ENCODE data around the gene DTL.
A peak's percentile ranks its signal among the peaks of the same experiment; 100 is the strongest.

The DTL gene

DNA sequence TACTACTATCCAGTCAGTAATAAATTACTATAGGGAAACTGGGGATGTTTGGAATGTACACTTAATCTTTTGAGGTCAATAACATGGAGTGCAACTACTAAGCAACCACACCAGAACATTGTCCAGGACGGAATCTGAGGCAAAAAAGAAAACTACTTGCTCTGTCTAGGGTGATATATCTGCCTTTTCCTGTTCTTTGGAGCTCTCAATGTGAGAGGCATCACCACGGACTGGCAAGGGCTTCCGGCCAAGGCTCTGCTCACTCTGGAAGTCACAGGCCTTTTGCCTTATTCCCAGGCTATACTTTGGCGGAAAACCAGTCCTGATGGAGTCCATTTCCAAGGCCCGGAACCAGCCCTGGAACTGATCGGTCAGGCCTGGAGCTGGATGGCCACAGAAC, 94.2 kb downstream of the DTL start:
- no peak for DNase-seq

DNA sequence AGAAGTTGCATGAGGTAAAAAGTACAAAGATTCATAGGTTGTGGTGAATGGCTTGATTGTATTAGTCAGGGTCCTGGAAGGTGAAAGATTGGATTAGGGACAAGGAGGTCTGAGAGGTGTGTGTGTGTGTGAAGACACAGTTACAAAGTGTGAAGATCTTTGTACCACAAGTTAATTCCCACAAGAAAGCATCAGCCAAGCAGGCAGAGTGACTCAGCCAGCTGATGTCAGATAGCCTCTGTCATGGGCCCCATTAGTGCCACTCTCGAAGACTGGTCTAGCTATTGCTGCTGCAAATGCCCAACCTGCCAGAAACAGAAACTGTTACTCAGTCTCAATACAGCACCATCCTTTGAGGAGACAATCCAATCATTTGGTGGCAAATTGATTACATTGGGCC, 96.5 kb downstream of the DTL start:
- DNase-seq = no peak

DNA sequence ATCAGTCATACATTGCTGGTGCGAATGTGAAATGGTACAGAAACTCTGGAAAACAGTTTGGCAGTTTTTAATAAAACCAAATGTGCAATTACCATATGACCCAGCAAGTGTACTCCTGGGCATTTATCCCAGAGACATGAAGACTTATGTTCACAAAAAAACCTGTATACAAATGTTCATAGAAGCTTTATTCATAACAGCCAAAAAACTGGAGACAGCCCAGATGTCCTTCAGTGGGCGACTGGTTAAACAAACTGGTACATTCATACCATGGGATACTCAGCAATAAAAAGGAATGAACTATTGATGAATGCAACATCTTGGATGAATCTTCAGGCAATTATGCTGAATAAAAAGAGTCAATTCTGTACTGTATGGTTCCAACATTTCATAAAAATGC, 97.8 kb downstream of the DTL start:
- no peak for DNase-seq

DNA sequence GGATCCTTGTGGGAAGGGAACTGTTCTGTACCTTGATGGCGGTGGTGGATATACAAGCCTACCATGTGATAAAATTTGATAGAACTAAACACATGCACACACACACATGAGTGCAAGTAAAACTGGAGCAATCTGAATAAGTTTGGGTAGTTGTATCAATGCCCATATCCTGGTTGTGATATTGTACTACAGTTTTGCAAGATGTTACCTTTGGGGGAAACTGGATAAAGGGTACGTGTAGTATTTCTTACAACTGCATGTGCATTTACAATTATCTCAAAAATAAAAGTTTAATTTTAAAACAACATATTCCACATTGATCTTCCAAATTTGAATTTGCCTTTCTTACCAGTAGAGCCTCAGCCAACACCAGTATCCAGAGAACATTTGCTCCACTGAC, 99.6 kb downstream of the DTL start:
- no peak for DNase-seq

DNA sequence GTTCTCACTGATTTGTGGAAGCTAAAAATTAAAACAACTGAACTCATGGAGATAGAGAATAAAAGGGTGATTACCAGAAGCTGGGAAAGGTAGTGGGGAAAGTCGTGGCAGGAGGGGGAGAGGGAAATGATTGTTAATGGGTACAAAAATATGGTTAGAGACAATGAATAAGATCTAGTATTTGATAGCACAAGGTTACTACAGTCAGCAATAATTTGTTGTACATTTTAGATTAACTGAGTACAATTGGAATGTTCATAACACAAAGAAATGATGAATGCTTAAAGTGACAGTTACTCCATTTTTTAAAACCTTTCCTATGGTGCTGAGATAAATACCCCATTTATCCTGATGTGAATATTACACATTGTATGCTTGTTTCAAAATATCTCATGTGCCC, 102.3 kb downstream of the DTL start:
- DNase-seq = no peak

DNA sequence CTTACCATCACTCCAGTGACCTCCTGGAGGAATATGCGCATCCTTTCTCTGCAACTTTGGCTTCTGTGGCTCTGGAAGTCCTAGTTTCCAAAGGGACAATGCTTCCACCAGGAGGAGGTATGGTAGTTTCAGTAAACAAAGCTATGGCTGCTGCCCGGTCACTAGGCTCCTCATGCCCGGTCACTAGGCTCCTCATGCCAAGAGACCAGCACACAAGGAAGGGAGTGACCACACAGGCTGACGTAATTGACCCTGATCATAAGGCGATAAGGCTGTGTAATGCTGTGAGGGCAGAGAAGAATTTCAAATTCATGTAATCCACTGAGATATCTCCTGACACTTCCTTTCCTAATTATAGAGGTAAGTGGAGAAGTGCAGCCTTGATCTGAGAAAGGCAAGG, 102.9 kb downstream of the DTL start:
- DNase-seq = no peak

DNA sequence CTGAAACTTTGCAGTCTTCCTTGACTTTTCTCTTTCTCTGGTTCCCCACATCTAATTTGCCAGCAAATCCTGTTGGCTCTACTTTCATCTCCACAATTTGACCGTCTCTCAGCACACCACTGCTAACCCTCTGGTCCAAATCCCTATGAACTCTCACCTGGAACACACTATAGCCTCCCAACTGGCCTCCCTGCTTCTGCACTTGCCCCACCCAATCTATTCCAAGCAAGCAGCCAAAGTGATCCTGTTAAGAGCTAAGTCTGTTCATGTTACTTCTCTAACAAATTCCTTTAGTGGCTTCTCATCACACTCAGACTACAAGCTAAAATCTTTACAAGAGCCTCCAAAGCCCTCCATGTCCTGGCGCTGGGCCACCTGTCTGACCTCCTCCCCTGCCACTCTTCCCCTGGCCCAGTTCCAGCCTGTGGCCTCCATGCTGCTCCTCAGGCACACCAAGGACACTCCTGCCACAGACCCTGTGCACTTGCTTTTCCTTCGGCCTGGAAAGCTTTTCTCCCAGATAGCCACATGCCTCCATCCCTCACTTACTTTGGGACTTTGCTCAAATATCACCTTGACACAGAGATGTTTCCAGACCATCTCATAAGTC, 104.1 kb downstream of the DTL start:
- no peak for DNase-seq

DNA sequence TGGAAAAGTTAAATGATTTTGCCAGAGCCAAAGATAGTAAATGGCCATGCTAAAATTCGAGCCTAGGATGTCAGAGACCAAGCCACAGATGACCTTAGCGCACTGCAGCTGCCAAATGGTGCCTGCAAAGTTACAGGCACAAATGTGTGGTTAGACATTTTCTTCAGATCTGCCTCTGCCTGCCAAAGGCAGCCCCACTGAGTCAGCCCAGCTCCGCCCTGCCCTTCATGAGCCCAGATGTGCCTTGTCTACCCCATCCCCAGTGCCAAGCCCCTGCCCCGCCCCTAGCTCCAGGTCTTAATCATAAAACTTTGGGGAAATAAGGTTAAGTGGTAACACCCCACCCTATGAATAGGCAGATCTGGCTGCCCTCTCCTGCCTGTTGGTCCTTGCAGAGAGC, 105.9 kb downstream of the DTL start:
- DNase-seq = no peak

DNA sequence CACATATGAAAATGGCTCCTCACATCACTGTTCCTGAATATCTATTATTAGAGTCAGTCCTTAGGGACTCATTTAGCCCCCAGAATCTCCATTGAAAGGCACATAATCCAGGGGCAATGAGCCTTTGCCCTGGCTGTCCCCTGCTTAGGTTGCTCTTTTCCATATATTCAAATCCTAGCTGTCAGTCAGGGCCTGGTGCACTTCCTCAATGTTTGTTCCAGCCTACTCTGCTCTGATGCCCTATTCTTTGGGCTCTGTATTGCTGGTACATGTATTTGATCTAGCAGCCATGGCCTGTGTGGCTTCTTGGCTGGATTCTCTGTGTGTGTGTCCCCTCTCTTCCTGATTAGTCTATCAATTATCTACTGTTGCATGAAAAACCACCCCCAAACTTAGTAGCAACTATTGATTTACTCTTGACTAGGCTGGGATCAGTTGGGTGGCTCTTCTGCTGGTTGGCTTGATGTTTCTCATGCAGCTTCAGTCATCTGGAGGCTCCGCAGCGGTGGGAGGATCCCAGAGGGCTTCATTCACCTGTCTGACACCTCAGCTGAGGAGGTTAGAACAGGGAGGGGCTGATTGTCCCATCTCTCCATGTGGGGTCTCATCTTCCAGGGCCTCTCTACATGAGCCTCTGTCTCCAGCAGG, 107.5 kb downstream of the DTL start:
- DNase-seq = no peak

DNA sequence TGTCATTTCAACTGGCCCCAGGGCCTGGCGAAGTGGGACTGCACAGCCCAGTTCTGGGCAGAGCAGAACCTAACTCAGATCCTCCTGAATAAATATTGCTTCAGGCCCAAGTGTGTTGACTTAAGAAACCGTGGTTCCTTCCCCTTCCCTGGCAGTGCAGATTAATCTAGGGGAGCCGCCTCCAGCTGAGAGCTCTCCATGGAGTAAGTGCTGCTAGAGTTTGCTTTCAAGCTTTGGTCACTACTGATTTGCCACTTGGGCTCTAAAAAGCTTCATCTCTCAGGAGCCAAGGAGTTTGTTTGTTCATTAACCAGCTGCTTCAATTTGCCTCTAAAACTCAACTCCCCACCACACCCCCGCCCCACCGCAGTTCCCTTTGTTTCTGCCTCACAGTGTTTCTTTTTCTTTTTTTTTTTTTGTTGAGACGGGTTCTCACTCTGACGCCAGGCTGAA, 112.1 kb downstream of the DTL start:
- DNase-seq = peak; percentile 34

DNA sequence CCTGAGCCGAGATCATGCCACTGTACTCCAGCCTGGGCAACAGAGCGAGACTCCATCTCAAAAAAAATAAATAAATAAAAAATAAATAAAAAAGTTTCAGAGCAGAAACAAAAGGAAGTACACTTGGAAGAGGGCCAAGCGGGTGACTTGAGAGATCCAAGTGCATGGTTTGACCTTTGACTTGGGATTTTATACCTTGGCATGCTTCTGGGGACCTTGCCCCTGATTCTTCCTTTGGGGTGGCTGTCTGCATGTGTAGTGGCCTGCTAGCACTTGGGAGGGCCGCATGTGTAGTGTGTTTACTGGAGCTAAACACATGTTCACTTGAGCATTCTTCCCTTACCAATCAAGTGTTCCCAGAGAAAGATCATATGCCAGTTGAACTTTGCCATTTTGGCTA, 114.0 kb downstream of the DTL start:
- DNase-seq = no peak

DNA sequence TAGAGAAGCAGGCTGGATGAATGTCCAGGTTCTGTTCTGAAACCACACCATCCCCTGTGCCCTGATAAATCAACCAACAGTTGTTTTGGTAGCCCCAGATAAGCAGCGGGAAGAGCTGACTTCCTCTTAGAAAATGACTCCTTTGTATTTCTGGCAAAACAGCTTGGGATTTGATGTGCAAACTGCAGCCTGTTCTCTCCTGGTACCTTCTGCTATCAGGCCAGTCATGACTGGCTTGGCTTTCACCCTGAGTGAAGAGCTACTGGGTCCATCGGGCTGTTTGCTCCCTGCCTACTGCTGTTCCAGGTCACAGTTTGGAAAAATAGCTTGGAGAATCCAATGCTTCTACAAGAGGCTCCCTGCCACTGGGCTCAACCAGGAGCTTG, 116.8 kb downstream of the DTL start:
- DNase-seq = no peak

DNA sequence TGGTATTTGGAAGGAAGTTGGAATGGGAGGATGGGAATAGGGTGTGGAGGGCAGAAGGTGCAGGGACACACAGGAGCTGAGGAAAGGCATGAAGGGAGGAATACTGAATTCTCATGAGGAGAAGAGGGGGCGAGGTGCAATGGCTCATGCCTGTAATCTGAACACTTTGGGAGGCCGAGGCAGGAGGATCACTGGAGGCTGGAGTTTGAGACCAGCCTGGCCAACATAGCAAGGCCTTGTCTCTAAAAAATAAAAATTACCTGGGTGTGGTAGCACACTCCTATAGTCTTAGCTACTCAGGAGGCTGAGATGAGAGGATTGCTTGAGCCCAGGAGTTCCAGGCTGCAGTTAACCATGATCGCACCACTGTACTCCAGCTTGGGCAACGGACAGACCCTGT, 117.3 kb downstream of the DTL start:
- no peak for DNase-seq

DNA sequence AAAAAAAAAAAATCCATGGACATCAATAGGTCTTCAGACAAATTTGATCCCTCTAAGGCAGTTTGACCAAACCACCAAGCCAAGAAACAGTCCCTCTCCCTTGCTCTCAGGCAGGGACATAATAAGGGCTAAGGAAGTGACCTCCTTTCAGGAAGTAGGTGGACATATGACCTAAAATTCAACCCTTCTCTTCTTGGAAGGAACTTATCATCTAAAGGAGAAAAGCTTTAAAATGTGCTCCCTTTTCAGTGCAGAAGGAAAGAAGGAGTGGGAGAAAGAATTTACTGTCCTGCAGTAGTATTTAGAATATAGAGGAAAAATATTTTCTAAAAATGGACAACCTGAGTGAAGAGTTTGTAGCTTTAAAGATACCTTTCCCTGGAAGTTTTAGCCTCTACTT, 118.1 kb downstream of the DTL start:
- DNase-seq = no peak
